ENCODE results near the gene TMEM132E. TPM values are rescaled to one million over a fixed set of nuclear protein-coding genes. Genes with fewer than 3 reads are reported as not detected.
A peak's percentile ranks its signal among the peaks of the same experiment; 100 is the strongest.
"Not testable (repeated sequence)": the region's sequence is repeated elsewhere in the genome, so short reads cannot be mapped to it uniquely, and the experiment has no call there.

TMEM132E gene
- total RNA-seq, 2 donors from 2014 or later, result not detected

DNA sequence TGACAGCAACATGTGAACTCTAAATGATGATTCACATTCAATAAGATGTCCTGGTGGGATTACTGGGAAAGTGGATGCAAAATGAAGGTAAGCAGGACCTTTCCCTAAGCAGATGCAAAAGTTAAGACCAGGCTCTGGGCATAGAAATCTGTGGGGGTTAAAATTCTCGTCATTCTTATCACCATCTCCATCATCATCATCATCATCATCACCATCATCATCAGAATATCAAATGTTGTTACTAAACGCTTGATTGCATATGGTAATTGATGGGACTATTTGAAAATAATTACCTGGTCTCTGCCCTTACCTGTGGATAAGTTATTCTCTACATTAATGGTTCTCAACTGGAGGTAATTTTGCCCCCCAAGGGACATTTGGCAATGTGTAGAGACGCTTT, 41.9 kb upstream of the TMEM132E start:
- ATAC-seq (no peak), DNase-seq (no peak)
- 37 to 44% methylated on average over 3 of the region's 3 CpGs for WGBS, 2 donors
- TF ChIP-seq POLR2A (IDR thresholded peaks at IDR 0.05), result no peak
- TF ChIP-seq, protein P1, sequence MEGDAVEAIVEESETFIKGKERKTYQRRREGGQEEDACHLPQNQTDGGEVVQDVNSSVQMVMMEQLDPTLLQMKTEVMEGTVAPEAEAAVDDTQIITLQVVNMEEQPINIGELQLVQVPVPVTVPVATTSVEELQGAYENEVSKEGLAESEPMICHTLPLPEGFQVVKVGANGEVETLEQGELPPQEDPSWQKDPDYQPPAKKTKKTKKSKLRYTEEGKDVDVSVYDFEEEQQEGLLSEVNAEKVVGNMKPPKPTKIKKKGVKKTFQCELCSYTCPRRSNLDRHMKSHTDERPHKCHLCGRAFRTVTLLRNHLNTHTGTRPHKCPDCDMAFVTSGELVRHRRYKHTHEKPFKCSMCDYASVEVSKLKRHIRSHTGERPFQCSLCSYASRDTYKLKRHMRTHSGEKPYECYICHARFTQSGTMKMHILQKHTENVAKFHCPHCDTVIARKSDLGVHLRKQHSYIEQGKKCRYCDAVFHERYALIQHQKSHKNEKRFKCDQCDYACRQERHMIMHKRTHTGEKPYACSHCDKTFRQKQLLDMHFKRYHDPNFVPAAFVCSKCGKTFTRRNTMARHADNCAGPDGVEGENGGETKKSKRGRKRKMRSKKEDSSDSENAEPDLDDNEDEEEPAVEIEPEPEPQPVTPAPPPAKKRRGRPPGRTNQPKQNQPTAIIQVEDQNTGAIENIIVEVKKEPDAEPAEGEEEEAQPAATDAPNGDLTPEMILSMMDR (IDR thresholded peaks at IDR 0.05), result no peak
- Histone ChIP-seq H3K27ac (no peak overlapping the region), H3K4me3 (no peak overlapping the region), H3K36me3 (replicated peaks in 1 of 2; ENCODE audit: insufficient read depth in 1 of 2, low read depth in 2 of 2) (no peaks in the 10 kb centered on the region), H3K9me3 (no peaks in the 10 kb centered on the region), H3K27me3 (peaks cover 0 to 9% of the 10 kb centered on the region in 2 donors), H3K4me1 (no peaks in the 10 kb centered on the region)
- intact Hi-C loops (cut with DNase I), result no loop called here

DNA sequence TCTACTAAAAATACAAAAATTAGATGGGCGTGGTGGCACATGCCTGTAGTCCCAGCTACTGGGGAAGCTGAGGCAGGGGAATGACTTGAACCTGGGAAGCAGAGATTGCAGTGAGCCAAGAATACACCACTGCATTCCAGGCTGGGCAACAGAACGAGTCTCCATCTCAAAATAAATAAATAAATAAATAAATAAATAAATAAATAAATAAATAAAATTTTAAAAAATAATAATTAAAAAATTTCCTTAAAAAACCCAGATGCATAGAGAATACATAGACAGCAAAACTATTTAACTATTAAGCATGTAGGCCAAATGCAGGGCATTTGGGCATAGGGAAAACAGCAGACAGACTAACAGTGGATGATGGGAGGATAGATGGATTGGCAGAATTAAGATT, 40.8 kb upstream of the TMEM132E start:
- intact Hi-C loops (cut with DNase I), result not testable (repeated sequence)

DNA sequence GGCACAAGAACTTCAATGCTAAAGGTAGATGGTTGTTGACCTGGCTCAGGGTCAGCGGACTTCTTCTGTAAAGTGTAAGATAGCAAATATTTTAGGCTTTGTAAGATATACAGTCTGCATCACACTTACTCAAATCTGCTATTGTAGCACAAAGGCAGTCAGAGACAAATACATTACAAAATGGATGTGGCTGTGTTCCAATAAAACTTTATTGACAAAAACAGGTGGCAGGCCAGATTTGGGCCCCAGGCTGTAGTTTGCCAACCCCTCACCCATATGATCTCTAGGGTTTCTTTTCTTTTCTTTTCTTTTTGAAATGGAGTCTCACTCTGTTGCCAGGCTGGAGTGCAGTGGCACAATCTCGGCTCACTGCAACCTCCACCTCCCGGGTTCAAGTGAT, 39.5 kb upstream of the TMEM132E start:
- TF ChIP-seq, protein P1 (IDR thresholded peaks at IDR 0.05), result no peak
- TF ChIP-seq POLR2A (IDR thresholded peaks at IDR 0.05), result no peak
- DNase-seq, result no peak
- intact Hi-C loops (cut with DNase I), result loop anchor here (10.0 kb wide), 1 partner anchor 575 kb away; the partner anchor contains the start of gene RAD51D
- H3K4me1 ChIP-seq, result no peaks in the 10 kb centered on the region
- H3K4me3 ChIP-seq, result no peak overlapping the region
- no peaks in the 10 kb centered on the region for H3K9me3 ChIP-seq
- H3K27ac ChIP-seq, result no peak overlapping the region
- H3K36me3 ChIP-seq (replicated peaks in 1 of 2; ENCODE audit: insufficient read depth in 1 of 2, low read depth in 2 of 2), result no peaks in the 10 kb centered on the region
- 80% methylated on average over 3 of the region's 3 CpGs for WGBS, 2 donors
- peaks cover 0 to 9% of the 10 kb centered on the region in 2 donors for H3K27me3 ChIP-seq
- ATAC-seq, result no peak

More for the DNA sequence above, 40.8 kb upstream of the TMEM132E start:
- H3K27ac ChIP-seq; H3K4me3 ChIP-seq; H3K36me3 ChIP-seq (replicated peaks in 1 of 2; ENCODE audit: insufficient read depth in 1 of 2, low read depth in 2 of 2); ATAC-seq; DNase-seq; H3K9me3 ChIP-seq; H3K4me1 ChIP-seq; H3K27me3 ChIP-seq: not testable (repeated sequence)
- 81 to 82% methylated on average over 2 of the region's 2 CpGs for WGBS, 2 donors

DNA sequence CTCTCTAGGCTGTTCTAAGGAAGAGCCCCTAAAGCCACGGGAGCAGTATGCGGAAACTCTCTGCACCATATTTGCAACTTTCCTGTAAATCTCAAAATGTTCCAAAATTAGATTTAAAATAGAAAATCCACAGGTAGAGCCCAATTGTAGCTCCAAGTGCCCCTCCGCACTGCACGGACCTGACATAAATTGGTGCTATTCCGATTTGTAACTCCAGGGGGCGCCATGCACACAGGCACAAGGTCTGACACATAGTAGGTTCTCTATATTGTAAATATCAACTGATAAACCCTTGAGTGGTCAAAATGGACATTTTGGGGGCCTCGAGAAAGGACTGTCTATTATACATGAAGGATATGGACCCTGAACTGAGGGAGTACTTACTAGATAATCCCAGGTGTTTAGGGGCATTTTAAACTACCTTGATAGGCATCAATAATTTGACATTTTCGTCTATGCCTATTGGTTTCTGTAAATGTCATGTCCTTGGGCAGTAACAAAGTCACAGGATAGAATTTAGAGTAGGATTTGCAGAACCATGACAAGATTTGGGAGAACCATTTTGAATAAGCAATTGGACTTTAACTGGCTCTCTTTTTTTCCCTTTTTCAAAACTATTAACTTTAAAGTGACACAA, 36.6 kb upstream of the TMEM132E start:
- H3K4me1 ChIP-seq, result no peaks in the 10 kb centered on the region
- H3K36me3 ChIP-seq (replicated peaks in 1 of 2; ENCODE audit: insufficient read depth in 1 of 2, low read depth in 2 of 2), result no peaks in the 10 kb centered on the region
- WGBS, 2 donors, result 3 to 4% methylated on average over 8 of the region's 8 CpGs
- DNase-seq, result peak in 3 of 4 donors; percentile 18 to 41 (median 39)
- intact Hi-C loops (cut with DNase I), result loop anchor here (10.0 kb wide), 1 partner anchor 572 kb away; the partner anchor contains the start of gene RAD51D
- no peak overlapping the region for H3K4me3 ChIP-seq
- H3K27ac ChIP-seq, result no peak overlapping the region
- no peak for ATAC-seq
- no peaks in the 10 kb centered on the region for H3K9me3 ChIP-seq
- TF ChIP-seq, protein P1 (IDR thresholded peaks at IDR 0.05), result peak; percentile 39 to 70 (median 61)
- no peak for TF ChIP-seq POLR2A (IDR thresholded peaks at IDR 0.05)
- peaks cover 0 to 9% of the 10 kb centered on the region in 2 donors for H3K27me3 ChIP-seq

DNA sequence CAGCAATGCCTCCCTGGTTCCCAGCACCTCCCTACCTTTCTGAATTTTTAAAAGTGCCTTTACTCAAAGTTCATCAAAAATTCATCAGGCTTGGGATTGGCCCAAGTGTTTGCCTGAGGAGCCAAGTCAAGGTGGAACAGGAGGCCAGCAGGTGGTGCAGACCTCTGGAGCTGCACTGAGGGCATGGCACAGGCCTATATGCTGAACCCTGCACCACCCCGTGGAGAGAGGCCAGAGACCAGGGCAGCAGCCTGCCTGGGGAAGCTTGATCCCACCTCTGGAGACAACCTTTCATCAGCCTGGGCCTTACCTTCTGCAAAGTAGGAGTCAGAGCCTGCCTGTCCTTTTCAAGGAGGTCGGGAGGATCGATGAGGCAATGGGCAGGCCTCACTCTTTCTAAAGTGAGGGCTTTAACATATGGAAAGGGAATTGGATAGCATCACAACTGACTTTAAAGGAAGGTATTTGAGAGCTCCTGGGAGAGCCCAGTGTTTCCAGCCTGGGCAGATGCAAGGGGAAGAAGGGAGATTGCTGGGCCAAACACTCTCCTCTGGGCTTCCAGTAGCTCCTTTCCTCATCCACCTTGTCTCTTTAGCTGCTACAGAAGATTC, 31.8 kb upstream of the TMEM132E start:
- DNase-seq (no peak), ATAC-seq (no peak)
- Histone ChIP-seq H3K36me3 (replicated peaks in 1 of 2; ENCODE audit: insufficient read depth in 1 of 2, low read depth in 2 of 2) (no peaks in the 10 kb centered on the region), H3K27me3 (no peaks in the 10 kb centered on the region), H3K27ac (no peak overlapping the region), H3K4me3 (no peak overlapping the region), H3K9me3 (no peaks in the 10 kb centered on the region), H3K4me1 (no peaks in the 10 kb centered on the region)
- TF ChIP-seq, protein P1 (IDR thresholded peaks at IDR 0.05), result no peak
- no peak for TF ChIP-seq POLR2A (IDR thresholded peaks at IDR 0.05)
- intact Hi-C loops (cut with DNase I), result loop anchor here (10.0 kb wide), 1 partner anchor 567 kb away; the partner anchor contains the start of gene RAD51D
- 44 to 51% methylated on average over 3 of the region's 3 CpGs for WGBS, 2 donors
